Osteocyte (in vitro differentiated cells): ENCODE data around the gene MAPK1. TPM values are rescaled to one million over a fixed set of nuclear protein-coding genes. Genes with fewer than 3 reads are reported as not detected.
"Not testable (repeated sequence)": the region's sequence is repeated elsewhere in the genome, so short reads cannot be mapped to it uniquely, and the experiment has no call there.

ENCODE experiments used
- DNase-seq: peaks from one replicate; pipeline ENCODE4 v3.0.0; 2021; ENCODE audit warnings: mixed read lengths; ENCODE audit not compliant: unreplicated experiment; ENCODE audit errors: extremely low spot score
- H3K27ac Mint-ChIP-seq: one replicate; pipeline ENCODE4 v1.8.0; 2021; ENCODE audit warnings: mild to moderate bottlenecking, mixed read lengths; ENCODE audit not compliant: unreplicated experiment
- H3K27me3 Mint-ChIP-seq: one replicate; pipeline ENCODE4 v1.8.0; 2021; ENCODE audit warnings: mixed read lengths; ENCODE audit not compliant: unreplicated experiment
- H3K36me3 Mint-ChIP-seq: one replicate; pipeline ENCODE4 v1.8.0; 2021; ENCODE audit warnings: mixed read lengths; ENCODE audit not compliant: unreplicated experiment
- H3K4me1 Mint-ChIP-seq: one replicate; pipeline ENCODE4 v1.8.0; 2021; ENCODE audit warnings: mixed read lengths; ENCODE audit not compliant: unreplicated experiment
- H3K4me3 Mint-ChIP-seq: one replicate; pipeline ENCODE4 v1.8.0; 2021; ENCODE audit warnings: mild to moderate bottlenecking, moderate library complexity, mixed read lengths; ENCODE audit not compliant: unreplicated experiment
- H3K9me3 Mint-ChIP-seq: one replicate; pipeline ENCODE4 v1.8.0; 2021; ENCODE audit warnings: mixed read lengths; ENCODE audit not compliant: unreplicated experiment
- total RNA-seq: library from RNA; stranded (reverse); gene quantifications from 2 replicates; pipeline ENCODE4 v1.2.1, GENCODE V29; 2021
- TF ChIP-seq, protein P1 (sequence below): fragments of 200-600 bp; sonication (generic); IDR thresholded peaks from 2 replicates; pipeline ENCODE4 v1.5.0; 2021; ENCODE audit warnings: antibody characterized with exemption, mild to moderate bottlenecking, moderate library complexity

The MAPK1 gene
- total RNA-seq, 1 donor from 2014 or later: 159 TPM

DNA sequence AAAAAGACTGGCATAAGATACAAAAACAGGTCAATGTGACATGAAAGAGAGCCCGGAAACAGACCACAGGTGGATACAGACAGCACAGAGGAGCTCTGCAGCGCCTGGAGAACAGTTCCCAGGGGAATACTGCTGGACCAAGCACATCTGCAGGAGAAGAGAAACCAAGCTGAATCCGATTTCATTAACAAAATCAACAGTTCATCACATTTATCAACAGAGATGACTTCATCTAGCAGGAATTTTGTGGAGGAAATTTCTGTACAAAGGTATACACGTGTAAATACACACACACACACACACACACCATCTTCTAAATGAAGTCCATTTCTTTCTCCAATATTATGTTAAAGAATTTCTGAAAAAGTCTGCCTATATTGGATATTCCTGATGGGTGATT, 148.9 kb downstream of the MAPK1 start:
- Mint-ChIP-seq H3K4me1 (peaks cover 28% of the 10 kb centered on the region), H3K9me3 (no peaks in the 10 kb centered on the region), H3K27ac (no peak overlapping the region), H3K4me3 (no peak overlapping the region), H3K36me3 (no peaks in the 10 kb centered on the region), H3K27me3 (no peaks in the 10 kb centered on the region)
- DNase-seq: no peak
- TF ChIP-seq, protein P1, sequence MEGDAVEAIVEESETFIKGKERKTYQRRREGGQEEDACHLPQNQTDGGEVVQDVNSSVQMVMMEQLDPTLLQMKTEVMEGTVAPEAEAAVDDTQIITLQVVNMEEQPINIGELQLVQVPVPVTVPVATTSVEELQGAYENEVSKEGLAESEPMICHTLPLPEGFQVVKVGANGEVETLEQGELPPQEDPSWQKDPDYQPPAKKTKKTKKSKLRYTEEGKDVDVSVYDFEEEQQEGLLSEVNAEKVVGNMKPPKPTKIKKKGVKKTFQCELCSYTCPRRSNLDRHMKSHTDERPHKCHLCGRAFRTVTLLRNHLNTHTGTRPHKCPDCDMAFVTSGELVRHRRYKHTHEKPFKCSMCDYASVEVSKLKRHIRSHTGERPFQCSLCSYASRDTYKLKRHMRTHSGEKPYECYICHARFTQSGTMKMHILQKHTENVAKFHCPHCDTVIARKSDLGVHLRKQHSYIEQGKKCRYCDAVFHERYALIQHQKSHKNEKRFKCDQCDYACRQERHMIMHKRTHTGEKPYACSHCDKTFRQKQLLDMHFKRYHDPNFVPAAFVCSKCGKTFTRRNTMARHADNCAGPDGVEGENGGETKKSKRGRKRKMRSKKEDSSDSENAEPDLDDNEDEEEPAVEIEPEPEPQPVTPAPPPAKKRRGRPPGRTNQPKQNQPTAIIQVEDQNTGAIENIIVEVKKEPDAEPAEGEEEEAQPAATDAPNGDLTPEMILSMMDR: no peak

DNA sequence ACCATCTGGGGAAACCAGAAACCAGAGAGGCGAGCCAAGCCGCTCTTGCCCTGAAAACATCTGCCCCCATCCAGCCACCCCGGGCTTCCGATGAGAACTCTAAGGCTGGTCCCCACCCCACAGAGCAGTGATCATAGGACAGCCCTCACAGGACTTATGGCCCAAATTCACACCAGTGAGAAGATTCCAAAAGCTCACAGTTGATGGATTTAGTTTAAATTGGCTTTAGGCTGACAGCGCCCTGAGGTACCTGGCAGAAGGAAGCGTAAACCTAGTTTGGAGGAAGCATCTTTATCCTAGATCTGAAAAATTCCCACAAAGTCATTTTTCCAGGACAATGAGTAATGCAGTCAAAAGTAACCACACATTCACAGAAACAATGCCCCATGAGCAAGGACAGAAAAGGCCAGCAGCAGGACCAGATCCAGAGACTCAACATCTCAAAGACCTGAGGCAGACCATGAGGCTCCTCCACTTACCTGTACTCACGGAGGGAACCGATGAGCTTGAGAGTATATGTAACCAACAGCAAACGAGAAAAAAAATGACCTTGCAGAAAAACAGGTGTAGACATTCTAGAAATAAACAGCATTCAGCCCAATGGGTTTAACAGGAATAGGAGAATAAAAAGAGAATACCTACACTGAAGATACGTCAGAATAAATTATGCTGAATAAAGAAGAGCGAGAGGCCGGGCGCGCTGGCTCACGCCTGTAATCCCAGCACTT, 150.9 kb downstream of the MAPK1 start:
- Mint-ChIP-seq H3K27ac (peak overlapping the region; percentile 80), H3K4me1 (peaks cover 30% of the 10 kb centered on the region)
- H3K27me3 Mint-ChIP-seq, DNase-seq, H3K4me3 Mint-ChIP-seq, H3K36me3 Mint-ChIP-seq, H3K9me3 Mint-ChIP-seq: not testable (repeated sequence)

GRCh38 chr22:21714786-21715185, 152.7 kb downstream of the MAPK1 start:
- Mint-ChIP-seq H3K27ac (no peak overlapping the region), H3K4me1 (peaks cover 30% of the 10 kb centered on the region), H3K9me3 (no peaks in the 10 kb centered on the region), H3K36me3 (no peaks in the 10 kb centered on the region), H3K4me3 (no peak overlapping the region), H3K27me3 (no peaks in the 10 kb centered on the region)
- TF ChIP-seq, protein P1: no peak
- no peak for DNase-seq

DNA sequence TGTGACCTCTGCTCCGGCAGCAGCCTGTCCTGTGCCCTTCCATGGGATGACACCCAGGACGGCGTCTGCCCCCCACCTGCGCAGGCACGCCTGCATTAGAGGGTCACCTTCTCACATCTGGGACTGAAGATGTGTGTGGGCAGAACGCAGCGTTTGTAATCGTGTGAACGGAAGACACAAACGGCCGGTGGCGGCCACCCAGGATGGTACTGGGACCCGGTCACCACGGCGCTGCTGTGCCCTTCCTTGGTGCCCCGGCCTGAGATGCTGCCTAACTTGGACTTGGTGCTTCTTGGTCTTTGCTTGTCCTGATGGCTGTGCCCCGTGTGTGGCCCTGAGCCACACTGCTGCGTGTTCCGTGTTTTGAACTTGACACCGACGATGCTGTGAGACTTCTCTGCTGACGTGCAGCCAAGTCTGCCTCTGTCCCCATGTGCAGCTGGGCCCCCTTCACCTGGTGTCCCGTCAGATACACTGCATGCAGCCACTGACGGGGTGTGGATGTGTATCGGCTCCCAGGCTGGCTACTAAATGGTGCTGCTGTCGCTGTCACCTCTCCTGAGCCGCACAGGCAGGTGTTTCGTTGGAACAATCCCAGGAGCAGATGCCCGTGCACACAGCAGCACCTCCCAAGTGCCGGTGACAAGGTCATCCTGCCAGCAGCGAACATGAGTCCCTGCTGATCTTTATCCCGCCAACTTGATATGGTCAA, 153.2 kb downstream of the MAPK1 start:
- no peaks in the 10 kb centered on the region for H3K27me3 Mint-ChIP-seq
- no peak for DNase-seq
- H3K9me3 Mint-ChIP-seq: no peaks in the 10 kb centered on the region
- H3K4me1 Mint-ChIP-seq: peaks cover 29% of the 10 kb centered on the region
- TF ChIP-seq, protein P1: no peak
- H3K36me3 Mint-ChIP-seq: peaks cover under 1% of the 10 kb centered on the region
- no peak overlapping the region for H3K4me3 Mint-ChIP-seq
- no peak overlapping the region for H3K27ac Mint-ChIP-seq

DNA sequence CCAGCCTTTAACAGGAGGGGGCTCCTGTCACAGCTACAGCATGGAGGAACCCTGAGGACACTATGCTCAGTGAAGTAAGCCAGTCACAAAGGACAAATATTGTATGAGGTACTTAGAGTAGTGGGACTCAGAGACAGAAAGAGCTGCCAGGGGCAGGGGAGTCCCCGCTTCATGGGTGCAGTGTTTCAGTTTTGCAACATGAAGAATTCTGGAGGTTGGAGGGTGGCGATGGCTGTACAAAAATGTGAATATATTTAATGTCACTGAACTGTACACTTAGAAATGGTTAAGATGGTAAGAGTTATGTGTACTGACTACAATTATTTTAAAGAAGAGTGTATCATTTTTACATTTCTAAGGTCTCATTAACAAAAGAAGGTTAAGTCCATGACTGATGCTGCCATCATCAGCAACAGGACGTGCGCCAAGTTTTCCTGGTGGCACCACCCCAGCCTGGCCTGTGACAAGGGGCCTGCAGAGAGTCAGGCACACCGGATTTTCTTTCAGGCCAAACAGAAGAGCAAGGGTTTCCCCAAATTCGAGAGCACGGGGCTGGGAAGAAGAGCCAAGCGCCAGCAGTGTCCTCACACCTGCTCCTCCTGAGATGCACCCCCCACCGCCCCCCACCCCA, 153.9 kb downstream of the MAPK1 start:
- Mint-ChIP-seq H3K36me3 (peaks cover 2% of the 10 kb centered on the region), H3K27ac (no peak overlapping the region), H3K9me3 (no peaks in the 10 kb centered on the region), H3K4me1 (peaks cover 28% of the 10 kb centered on the region), H3K27me3 (no peaks in the 10 kb centered on the region), H3K4me3 (no peak overlapping the region)
- DNase-seq: no peak
- TF ChIP-seq, protein P1: peak; percentile 0
